ENCODE results near the gene SPRTN. TPM values are rescaled to one million over a fixed set of nuclear protein-coding genes. Genes with fewer than 3 reads are reported as not detected.

The SPRTN gene
- total and polyA plus RNA-seq, 2 experiments from 2014 or later = 9.1 to 25.0 TPM

DNA sequence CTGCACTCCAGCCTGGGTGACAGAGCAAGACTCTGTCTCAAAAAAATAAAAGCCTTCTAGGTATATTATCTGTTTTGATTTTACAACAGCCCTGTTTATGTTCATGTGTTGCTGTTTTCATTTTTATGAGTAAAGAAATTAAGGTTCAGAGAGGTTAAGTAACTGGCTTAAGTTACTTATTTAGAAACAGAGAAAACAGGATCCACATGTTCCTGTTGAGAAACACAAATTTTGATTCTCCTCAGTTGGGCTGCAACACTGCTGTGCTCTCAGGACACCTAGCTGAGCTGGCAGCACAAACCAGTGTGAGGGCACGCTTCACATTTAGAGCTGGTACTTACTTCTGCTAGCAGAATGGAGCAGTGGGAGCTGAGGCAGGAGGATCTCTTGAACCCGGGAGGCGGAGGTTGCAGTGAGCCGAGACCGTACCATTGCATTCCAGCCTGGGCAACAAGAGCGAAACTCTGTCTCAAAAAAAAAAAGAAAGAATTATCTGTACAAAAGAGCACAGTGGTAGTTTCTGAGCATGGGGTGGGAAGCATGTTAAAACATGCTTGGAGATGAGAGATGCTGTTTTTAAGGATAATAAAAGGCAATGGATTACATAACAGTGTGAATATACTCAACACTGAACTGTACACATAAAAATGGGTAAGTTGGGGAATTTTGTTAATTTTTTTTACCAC lies 2.4 kb downstream of the SPRTN start:
- peaks cover 58% of the 10 kb centered on the region for H3K79me2 ChIP-seq (replicated peaks; ENCODE audit: insufficient read depth)
- no peak overlapping the region for H3K4me3 Mint-ChIP-seq
- H3K27ac ChIP-seq (ENCODE audit: low read depth) = no peak overlapping the region

More for the DNA sequence above, 2.4 kb downstream of the SPRTN start:
- H2AFZ ChIP-seq = no peak overlapping the region
- Mint-ChIP-seq H3K27me3 (ENCODE audit: insufficient read depth, low read depth, poor library complexity) (peaks cover 16% of the 10 kb centered on the region), H3K9me3 (peaks cover 2% of the 10 kb centered on the region; the same call in 1 of the 3 replicates), H3K27ac (no peak overlapping the region), H3K36me3 (ENCODE audit: low read depth) (peaks cover 43% of the 10 kb centered on the region), H3K4me1 (peaks cover 25% of the 10 kb centered on the region)
- no peak overlapping the region for H3K4me2 ChIP-seq
- DNase-seq (ENCODE audit: low spot score) = no peak
- no peak overlapping the region for H3K4me3 ChIP-seq
- TF ChIP-seq ZNF331 (CRISPR knock-in tag; IDR thresholded peaks at IDR 0.05; ENCODE audit: low read depth) = no peak
- TF ChIP-seq JUNB (IDR thresholded peaks at IDR 0.05; ENCODE audit: unreplicated experiment) = no peak
- TF ChIP-seq NANOG (IDR thresholded peaks at IDR 0.05; ENCODE audit: borderline replicate concordance) = no peak
- TF ChIP-seq ZNF462 (CRISPR knock-in tag; IDR thresholded peaks at IDR 0.05) = no peak
- TF ChIP-seq ZNF114 (CRISPR knock-in tag; IDR thresholded peaks at IDR 0.05) = no peak
- TF ChIP-seq EZH2 (IDR thresholded peaks at IDR 0.05; ENCODE audit: low read depth, unreplicated experiment) = no peak
- no peak for TF ChIP-seq EZH2phosphoT487 (IDR thresholded peaks at IDR 0.05; ENCODE audit: unreplicated experiment)
- TF ChIP-seq, protein P1, sequence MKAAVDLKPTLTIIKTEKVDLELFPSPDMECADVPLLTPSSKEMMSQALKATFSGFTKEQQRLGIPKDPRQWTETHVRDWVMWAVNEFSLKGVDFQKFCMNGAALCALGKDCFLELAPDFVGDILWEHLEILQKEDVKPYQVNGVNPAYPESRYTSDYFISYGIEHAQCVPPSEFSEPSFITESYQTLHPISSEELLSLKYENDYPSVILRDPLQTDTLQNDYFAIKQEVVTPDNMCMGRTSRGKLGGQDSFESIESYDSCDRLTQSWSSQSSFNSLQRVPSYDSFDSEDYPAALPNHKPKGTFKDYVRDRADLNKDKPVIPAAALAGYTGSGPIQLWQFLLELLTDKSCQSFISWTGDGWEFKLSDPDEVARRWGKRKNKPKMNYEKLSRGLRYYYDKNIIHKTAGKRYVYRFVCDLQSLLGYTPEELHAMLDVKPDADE (IDR thresholded peaks at IDR 0.05) = no peak
- no peak for TF ChIP-seq CREB1 (CRISPR knock-in tag; IDR thresholded peaks at IDR 0.05; ENCODE audit: low read depth)
- TF ChIP-seq, protein P2, sequence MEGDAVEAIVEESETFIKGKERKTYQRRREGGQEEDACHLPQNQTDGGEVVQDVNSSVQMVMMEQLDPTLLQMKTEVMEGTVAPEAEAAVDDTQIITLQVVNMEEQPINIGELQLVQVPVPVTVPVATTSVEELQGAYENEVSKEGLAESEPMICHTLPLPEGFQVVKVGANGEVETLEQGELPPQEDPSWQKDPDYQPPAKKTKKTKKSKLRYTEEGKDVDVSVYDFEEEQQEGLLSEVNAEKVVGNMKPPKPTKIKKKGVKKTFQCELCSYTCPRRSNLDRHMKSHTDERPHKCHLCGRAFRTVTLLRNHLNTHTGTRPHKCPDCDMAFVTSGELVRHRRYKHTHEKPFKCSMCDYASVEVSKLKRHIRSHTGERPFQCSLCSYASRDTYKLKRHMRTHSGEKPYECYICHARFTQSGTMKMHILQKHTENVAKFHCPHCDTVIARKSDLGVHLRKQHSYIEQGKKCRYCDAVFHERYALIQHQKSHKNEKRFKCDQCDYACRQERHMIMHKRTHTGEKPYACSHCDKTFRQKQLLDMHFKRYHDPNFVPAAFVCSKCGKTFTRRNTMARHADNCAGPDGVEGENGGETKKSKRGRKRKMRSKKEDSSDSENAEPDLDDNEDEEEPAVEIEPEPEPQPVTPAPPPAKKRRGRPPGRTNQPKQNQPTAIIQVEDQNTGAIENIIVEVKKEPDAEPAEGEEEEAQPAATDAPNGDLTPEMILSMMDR (conservative IDR thresholded peaks at IDR 0.05; ENCODE audit: low read depth in 2 of 2) = no peak
- no peak for TF ChIP-seq REST (IDR thresholded peaks at IDR 0.05; ENCODE audit: unreplicated experiment)
- no peak for TF ChIP-seq STAT1 (IDR thresholded peaks at IDR 0.05; ENCODE audit: unreplicated experiment)
- no peak for TF ChIP-seq POLR2AphosphoS5 (IDR thresholded peaks at IDR 0.05; ENCODE audit: low read depth)
- no peaks in the 10 kb centered on the region for H3F3A ChIP-seq (replicated peaks; ENCODE audit: low read depth)
- H3K9me2 ChIP-seq (ENCODE audit: insufficient read depth) = no peaks in the 10 kb centered on the region
- no peak for ATAC-seq
- no peaks in the 10 kb centered on the region; the same call in none of the 2 replicates for H3K36me3 ChIP-seq (ENCODE audit: insufficient read depth)
- H3K27me3 ChIP-seq (ENCODE audit: insufficient read depth) = no peaks in the 10 kb centered on the region
- peaks cover 10% of the 10 kb centered on the region; the same call in 1 of the 2 replicates for H4K20me1 ChIP-seq (replicated peaks; ENCODE audit: insufficient read depth)
- H3K4me1 ChIP-seq (ENCODE audit: insufficient read depth) = peaks cover 24% of the 10 kb centered on the region
